ENCODE data around the gene NXPE2.

Gene NXPE2

DNA sequence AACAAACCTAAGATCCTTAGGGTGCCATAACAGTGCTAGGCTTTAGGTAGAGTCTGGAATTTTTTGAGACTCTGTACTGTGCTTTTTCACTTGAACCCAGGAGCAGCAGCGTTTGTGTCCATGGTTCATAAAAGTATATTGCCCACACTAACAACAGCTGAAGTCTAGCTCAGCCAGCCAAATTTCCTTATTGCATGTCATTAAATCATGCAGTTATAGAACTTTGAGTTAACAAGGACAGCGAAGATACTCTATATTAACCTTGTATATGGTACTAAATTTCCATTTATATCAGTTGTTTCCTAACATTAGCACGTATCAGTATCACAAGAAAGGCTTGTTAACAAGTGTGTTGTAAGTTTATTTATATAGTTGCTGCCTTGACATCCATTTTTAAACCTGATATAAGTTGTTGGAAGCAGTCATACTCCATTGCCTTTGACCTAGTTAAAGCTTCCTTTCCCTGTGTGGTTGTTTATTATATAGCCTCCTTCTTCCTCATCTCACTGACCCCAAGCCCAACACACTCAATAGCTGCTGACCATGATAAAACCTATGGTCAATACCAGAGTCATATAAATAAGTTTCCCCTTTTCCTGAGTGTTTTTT is 46.7 kb downstream of the NXPE2 start:
- H3K9me3 Mint-ChIP-seq: peaks cover 5% of the 10 kb centered on the region
- no peaks in the 10 kb centered on the region for H3K4me1 Mint-ChIP-seq
- no peak for TF ChIP-seq CTCF (IDR thresholded peaks at IDR 0.05; ENCODE audit: unreplicated experiment in 3 of 3)
- peaks cover 5% of the 10 kb centered on the region for H3K27me3 Mint-ChIP-seq (ENCODE audit: low read depth)
- no peak overlapping the region for H3K27ac Mint-ChIP-seq
- no peaks in the 10 kb centered on the region for H3K36me3 Mint-ChIP-seq (ENCODE audit: low read depth)
- no peak overlapping the region for H3K4me3 Mint-ChIP-seq

DNA sequence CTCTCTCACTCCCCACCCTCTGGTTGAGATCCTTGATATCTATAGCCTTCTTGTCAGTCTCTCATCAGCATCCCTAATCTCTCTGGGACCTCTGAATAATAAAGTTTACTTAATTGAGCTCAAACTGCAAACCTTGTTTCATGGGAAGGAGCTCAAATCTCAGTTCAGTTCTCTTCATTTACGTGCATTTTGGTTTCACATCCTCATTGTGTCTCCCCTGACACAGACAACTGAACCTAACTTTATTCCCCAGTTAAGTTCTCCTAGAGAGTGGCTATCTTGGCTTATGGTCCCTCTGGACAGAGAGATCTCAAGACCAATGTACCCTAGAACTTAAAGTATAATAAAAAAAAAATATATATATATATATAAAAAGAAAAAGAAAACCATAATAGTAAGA is 47.3 kb downstream of the NXPE2 start:
- Mint-ChIP-seq H3K36me3 (ENCODE audit: low read depth) (no peaks in the 10 kb centered on the region), H3K4me1 (no peaks in the 10 kb centered on the region), H3K9me3 (peaks cover 5% of the 10 kb centered on the region), H3K27me3 (ENCODE audit: low read depth) (peaks cover 5% of the 10 kb centered on the region), H3K4me3 (no peak overlapping the region), H3K27ac (no peak overlapping the region)
- TF ChIP-seq CTCF (IDR thresholded peaks at IDR 0.05; ENCODE audit: unreplicated experiment in 3 of 3): no peak

GRCh38 chr11:114736806-114737205 is 58.5 kb downstream of the NXPE2 start:
- Mint-ChIP-seq H3K27ac (no peak overlapping the region), H3K36me3 (ENCODE audit: low read depth) (no peaks in the 10 kb centered on the region)

DNA sequence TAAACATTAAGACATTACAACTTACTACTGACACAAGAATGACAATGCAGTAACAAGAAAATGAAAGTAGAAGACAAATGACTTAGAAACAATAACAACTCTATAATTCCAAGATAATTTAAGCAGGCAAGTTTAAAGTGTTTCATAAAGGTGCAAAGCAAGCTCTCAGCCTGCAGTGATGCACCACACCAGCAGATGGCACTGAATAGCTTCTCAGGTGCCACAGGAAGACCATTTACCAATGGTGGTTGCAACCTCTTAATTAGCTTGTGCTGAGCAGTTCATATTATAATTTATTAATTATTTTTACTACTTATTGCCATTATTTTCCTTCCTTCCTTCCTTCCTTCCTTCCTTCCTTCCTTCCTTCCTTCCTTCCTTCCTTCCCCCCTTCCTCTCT is 60.6 kb downstream of the NXPE2 start:
- H3K9me3 Mint-ChIP-seq: peaks cover 8% of the 10 kb centered on the region
- H3K4me3 Mint-ChIP-seq: no peak overlapping the region
- no peak overlapping the region for H3K27ac Mint-ChIP-seq
- H3K36me3 Mint-ChIP-seq (ENCODE audit: low read depth): no peaks in the 10 kb centered on the region
- peak; percentile 50 to 66 (median 52) for TF ChIP-seq CTCF (IDR thresholded peaks at IDR 0.05; ENCODE audit: unreplicated experiment in 3 of 3)
- no peaks in the 10 kb centered on the region for H3K27me3 Mint-ChIP-seq (ENCODE audit: low read depth)
- H3K4me1 Mint-ChIP-seq: no peaks in the 10 kb centered on the region

More at GRCh38 chr11:114736806-114737205, 58.5 kb downstream of the NXPE2 start:
- H3K4me1 Mint-ChIP-seq: no peaks in the 10 kb centered on the region
- no peak for TF ChIP-seq CTCF (IDR thresholded peaks at IDR 0.05; ENCODE audit: unreplicated experiment in 3 of 3)
- no peak overlapping the region for H3K4me3 Mint-ChIP-seq
- peaks cover 6% of the 10 kb centered on the region for H3K27me3 Mint-ChIP-seq (ENCODE audit: low read depth)
- H3K9me3 Mint-ChIP-seq: peaks cover 8% of the 10 kb centered on the region

- peaks cover 8% of the 10 kb centered on the region for H3K9me3 Mint-ChIP-seq
- H3K27ac Mint-ChIP-seq: no peak overlapping the region
- H3K36me3 Mint-ChIP-seq (ENCODE audit: low read depth): no peaks in the 10 kb centered on the region
- H3K4me3 Mint-ChIP-seq: no peak overlapping the region
- H3K27me3 Mint-ChIP-seq (ENCODE audit: low read depth): peaks cover 6% of the 10 kb centered on the region
- TF ChIP-seq CTCF (IDR thresholded peaks at IDR 0.05; ENCODE audit: unreplicated experiment in 3 of 3): no peak
- no peaks in the 10 kb centered on the region for H3K4me1 Mint-ChIP-seq
Observed at GRCh38 chr11:114745150-114745671, 66.9 kb downstream of the NXPE2 start.

GRCh38 chr11:114746013-114746412 is 67.7 kb downstream of the NXPE2 start:
- Mint-ChIP-seq H3K4me3 (no peak overlapping the region), H3K27me3 (ENCODE audit: low read depth) (peaks cover 6% of the 10 kb centered on the region), H3K9me3 (peaks cover 8% of the 10 kb centered on the region), H3K27ac (no peak overlapping the region), H3K36me3 (ENCODE audit: low read depth) (no peaks in the 10 kb centered on the region), H3K4me1 (no peaks in the 10 kb centered on the region)
- TF ChIP-seq CTCF (IDR thresholded peaks at IDR 0.05; ENCODE audit: unreplicated experiment in 3 of 3): no peak

Data from nephron (organoid).